Lower leg skin (tissue), 4 donors: ENCODE data around the gene GAB3. TPM values are rescaled to one million over a fixed set of nuclear protein-coding genes. Genes with fewer than 3 reads are reported as not detected.

Source experiments
- DNase-seq, 2 donors: peaks; one replicate each; pipeline ENCODE4 v3.0.0-alpha.2; 2019; ENCODE audit warnings: low spot score in 2 of 2
- H3K4me3 ChIP-seq: fragments of 200-600 bp; sonication (generic); 2 replicates; pipeline ENCODE4 v1.5.1; 2017; ENCODE audit warnings: mild to moderate bottlenecking, low read depth; ENCODE audit not compliant: poor library complexity, severe bottlenecking
- POLR2A ChIP-seq, 2 donors: fragments of 450-650 bp; IDR thresholded peaks; one replicate each; pipeline ENCODE4 v1.6.1; 2016 to 2017; ENCODE audit warnings: antibody characterized with exemption in 2 of 2, mild to moderate bottlenecking in 1 of 2, moderate library complexity in 1 of 2
- WGBS, 2 donors: methylation state at CpG; one replicate each; pipeline ENCODE4 v1.1.5; 2018; 5-methylcytosine and 5-hydroxymethylcytosine counted together
- intact Hi-C: fragments of 100-400 bp; cut with DNase I; formaldehyde crosslinking; loops from one replicate; pipeline ENCODE4 v1.15.0; 2023; ENCODE audit warnings: low total_unique reads
- total RNA-seq, 4 donors: library from RNA; depleted of rRNA; stranded (reverse); fragments of >200 nt; gene quantifications; one replicate each; pipeline ENCODE4 v1.1.0, GENCODE V29; 2016
- TF ChIP-seq, protein P1 (sequence below), 3 donors: fragments of 450-650 bp; IDR thresholded peaks; one replicate each; pipeline ENCODE4 v1.5.1; 2016; ENCODE audit warnings: antibody characterized with exemption in 3 of 3, mild to moderate bottlenecking in 3 of 3, moderate library complexity in 2 of 3

GAB3 gene
- total RNA-seq, 4 donors from 2014 or later, result 0.30 to 1.8 (median 1.4) TPM

DNA sequence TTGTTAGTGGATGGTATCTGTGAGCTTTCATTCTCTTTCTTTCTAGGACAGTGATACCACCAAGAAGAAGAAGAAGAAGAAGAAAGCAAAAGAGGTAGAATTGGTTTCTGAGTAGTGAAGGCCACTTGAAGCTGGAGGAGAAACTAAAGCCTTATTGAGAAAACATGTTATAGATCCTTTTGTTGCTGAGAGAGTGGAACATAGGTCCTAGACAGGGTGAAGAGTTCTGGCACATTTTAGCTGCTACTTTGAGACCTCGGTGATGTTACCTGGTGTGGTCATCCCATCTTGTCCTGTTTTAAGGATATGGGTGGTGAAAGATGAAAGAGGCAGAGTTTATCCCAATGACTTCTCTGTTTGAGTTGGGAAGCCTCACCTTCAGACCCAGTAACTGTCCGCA, 25.9 kb upstream of the GAB3 start:
- no peak overlapping the region for H3K4me3 ChIP-seq
- TF ChIP-seq, protein P1, sequence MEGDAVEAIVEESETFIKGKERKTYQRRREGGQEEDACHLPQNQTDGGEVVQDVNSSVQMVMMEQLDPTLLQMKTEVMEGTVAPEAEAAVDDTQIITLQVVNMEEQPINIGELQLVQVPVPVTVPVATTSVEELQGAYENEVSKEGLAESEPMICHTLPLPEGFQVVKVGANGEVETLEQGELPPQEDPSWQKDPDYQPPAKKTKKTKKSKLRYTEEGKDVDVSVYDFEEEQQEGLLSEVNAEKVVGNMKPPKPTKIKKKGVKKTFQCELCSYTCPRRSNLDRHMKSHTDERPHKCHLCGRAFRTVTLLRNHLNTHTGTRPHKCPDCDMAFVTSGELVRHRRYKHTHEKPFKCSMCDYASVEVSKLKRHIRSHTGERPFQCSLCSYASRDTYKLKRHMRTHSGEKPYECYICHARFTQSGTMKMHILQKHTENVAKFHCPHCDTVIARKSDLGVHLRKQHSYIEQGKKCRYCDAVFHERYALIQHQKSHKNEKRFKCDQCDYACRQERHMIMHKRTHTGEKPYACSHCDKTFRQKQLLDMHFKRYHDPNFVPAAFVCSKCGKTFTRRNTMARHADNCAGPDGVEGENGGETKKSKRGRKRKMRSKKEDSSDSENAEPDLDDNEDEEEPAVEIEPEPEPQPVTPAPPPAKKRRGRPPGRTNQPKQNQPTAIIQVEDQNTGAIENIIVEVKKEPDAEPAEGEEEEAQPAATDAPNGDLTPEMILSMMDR (IDR thresholded peaks at IDR 0.05), result no peak
- TF ChIP-seq POLR2A (IDR thresholded peaks at IDR 0.05), result no peak
- intact Hi-C loops, result no loop called here
- 90 to 91% methylated on average over 2 of the region's 2 CpGs for WGBS, 2 donors
- DNase-seq, result no peak

DNA sequence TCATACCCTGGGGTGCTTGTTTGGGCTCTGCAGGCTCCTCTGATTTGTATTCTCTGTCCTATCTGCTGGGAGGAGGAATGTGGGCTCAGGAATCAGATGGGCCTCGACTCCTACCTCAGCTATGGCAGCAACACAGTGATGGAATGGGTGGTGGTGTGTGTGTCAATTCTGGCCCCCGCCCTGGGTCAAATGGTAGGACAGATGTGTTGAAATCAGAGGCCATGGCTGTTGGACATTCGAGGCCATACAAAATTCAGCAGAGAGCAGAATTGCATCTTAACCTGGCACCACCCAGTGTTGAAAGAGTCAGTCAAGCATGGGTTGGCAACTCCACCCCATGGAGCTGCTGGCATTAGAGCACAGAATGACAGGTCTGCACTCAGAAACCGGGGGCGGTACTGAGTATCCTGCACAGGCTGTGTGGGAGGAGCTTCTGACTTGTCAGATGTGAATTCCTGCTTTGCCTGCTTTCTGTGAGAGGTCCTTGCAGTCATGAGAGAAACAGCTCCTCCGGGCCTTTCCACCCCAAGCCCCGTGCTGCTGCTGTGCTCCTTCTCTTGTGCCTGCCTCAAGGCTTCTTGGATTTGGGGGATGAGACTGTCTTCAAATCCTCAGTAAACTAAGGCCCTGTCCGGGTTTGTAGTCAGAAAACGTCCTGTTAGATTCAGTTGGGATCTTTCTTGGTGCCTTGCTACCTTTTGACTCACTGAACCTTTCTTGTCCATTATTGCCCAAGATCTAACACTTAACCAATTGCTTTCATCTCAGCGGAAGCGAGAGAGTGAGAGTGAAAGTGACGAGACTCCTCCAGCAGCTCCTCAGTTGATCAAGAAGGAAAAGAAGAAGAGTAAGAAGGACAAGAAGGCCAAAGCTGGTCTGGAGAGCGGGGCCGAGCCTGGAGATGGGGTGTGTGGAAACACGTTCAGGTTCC, 24.8 kb upstream of the GAB3 start:
- intact Hi-C loops, result no loop called here
- 71 to 84% methylated on average over 11 to 15 of the region's 15 CpGs for WGBS, 2 donors
- no peak overlapping the region for H3K4me3 ChIP-seq
- TF ChIP-seq, protein P1 (IDR thresholded peaks at IDR 0.05), result no peak
- TF ChIP-seq POLR2A (IDR thresholded peaks at IDR 0.05), result no peak
- DNase-seq, result no peak

DNA sequence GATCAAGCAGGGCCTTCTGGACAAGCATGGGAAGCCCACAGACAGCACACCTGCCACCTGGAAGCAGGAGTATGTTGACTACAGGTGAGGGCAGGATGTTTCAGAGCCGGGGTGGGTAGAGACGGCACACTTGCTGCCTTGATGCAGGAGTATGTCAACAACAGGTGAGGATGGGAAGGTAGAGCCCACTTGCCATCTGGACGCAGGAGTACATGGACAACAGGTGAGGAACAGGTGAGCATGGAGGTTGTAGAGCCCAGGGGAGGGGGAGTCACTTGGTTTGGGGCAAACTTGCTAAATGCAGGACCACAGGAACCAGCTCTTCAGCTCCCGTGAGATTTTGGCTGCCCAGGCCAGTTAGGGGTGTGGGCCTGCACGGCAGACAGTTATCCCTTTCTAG, 23.7 kb upstream of the GAB3 start:
- intact Hi-C loops, result no loop called here

DNA sequence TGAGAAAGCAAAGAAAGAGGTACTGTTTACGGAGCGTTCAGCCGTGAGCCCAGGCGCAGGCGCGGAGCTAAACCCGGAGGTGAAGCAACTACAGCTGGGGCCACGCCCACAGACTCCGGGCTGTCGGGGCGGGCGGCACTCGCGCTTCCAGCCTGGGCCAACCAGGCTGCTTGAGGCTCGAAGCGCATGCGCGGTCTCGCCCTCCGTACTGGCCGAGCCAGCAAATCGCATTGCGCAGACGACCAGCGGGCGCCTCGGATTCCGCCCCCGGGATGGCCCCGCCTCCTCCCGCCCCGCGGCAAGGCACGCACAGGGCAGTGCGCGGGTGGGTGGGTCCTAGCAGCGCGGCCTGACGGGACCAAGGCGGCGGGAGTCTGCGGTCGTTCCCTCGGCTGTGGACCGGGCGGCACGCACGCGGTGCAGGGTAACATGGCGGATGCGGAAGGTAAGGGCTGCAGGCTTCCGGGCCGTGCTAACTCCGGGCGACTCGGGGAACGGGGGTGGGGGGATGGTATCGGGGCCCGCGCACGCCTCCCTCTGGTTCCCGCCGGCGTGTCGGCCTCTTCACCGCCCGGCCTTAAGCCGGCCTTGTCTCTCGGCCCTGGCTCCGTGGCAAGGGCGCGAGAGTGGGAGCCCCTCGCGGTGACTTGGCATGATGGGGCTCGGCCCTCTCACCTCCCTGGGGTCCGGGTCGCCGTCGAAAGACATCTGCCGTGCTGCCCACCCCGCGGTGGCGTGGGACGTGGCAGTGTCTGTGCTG, 11.8 kb upstream of the GAB3 start, which contains the start of gene DKC1:
Gene DKC1 (plus strand): TSS at position 328 of the 760 bp plus-strand sequence. CDS start 102 bp downstream, at position 430.
- 0 to 60% methylated on average over 13 to 69 of the region's 84 CpGs for WGBS, 2 donors
- intact Hi-C loops, result no loop called here

More for the DNA sequence above, 23.7 kb upstream of the GAB3 start:
- TF ChIP-seq, protein P1 (IDR thresholded peaks at IDR 0.05), result no peak
- no peak for TF ChIP-seq POLR2A (IDR thresholded peaks at IDR 0.05)
- DNase-seq, result no peak
- 77 to 85% methylated on average over 5 of the region's 5 CpGs for WGBS, 2 donors
- no peak overlapping the region for H3K4me3 ChIP-seq

DNA sequence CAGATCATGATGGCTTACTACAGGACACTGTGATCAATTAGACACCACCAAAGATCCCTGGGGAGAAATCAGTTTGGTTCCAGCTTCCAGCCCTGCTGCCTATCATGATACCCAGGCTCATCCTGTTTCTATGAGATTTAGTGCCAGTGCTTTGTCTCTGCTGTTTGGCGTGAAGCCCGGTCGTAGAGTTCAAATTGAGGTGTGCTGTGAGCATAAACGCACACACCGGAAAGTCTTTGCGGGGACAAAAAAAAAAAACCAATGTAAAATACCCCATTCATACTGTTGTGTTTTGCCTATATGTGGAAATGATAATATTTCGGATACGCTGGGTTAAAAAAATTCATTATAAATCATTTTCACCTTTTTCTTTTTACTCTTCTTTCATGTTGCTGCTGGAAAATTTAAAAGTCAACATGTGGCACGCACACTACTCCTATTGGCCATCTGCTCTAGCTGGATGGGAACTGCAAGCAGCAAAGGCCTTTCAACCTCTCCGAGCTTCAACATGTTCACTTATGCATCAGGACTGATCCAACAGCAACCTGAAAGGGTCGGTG, 11.2 kb upstream of the GAB3 start:
- 5 to 46% methylated on average over 11 of the region's 11 CpGs for WGBS, 2 donors
- DNase-seq, result no peak
- no peak for TF ChIP-seq POLR2A (IDR thresholded peaks at IDR 0.05)
- TF ChIP-seq, protein P1 (IDR thresholded peaks at IDR 0.05), result no peak
- intact Hi-C loops, result no loop called here
- no peak overlapping the region for H3K4me3 ChIP-seq

More for the DNA sequence above, 11.8 kb upstream of the GAB3 start, which contains the start of gene DKC1:
- peak within 1 kb of the TSS; percentile 56 for H3K4me3 ChIP-seq
- DNase-seq, result peak; percentile 90 to 98
- TF ChIP-seq, protein P1 (IDR thresholded peaks at IDR 0.05), result no peak
- TF ChIP-seq POLR2A (IDR thresholded peaks at IDR 0.05), result no peak
